H9 (cell line): ENCODE measurements around the gene RBM19. TPM values are rescaled to one million over a fixed set of nuclear protein-coding genes. Genes with fewer than 3 reads are reported as not detected.

Source experiments
- DNase-seq: peaks from one replicate; pipeline ENCODE4 v3.0.0-alpha.2; 2017
- H2AFZ ChIP-seq: one replicate; pipeline ENCODE4 v1.6.1; 2013; ENCODE audit warnings: mild to moderate bottlenecking, low read length, control low read depth, moderate library complexity
- H2AK5ac ChIP-seq: 2 replicates; pipeline ENCODE4 v1.6.1; 2013; ENCODE audit warnings: low read length, control low read depth, mixed read lengths; ENCODE audit not compliant: insufficient read length
- H2BK120ac ChIP-seq: one replicate; pipeline ENCODE4 v1.6.1; 2013; ENCODE audit warnings: low read depth, mild to moderate bottlenecking, low read length, control low read depth, inconsistent platforms; ENCODE audit not compliant: poor library complexity, severe bottlenecking
- H2BK12ac ChIP-seq: 2 replicates; pipeline ENCODE4 v1.6.1; 2013; ENCODE audit warnings: low read length, control low read depth, mixed read lengths, low read depth; ENCODE audit not compliant: insufficient read length
- H2BK15ac ChIP-seq: 2 replicates; pipeline ENCODE4 v1.6.1; 2013; ENCODE audit warnings: low read depth, low read length, control low read depth
- H2BK20ac ChIP-seq: one replicate; pipeline ENCODE4 v1.6.1; 2013; ENCODE audit warnings: low read depth, mild to moderate bottlenecking, low read length, control low read depth, inconsistent platforms; ENCODE audit not compliant: poor library complexity, severe bottlenecking
- H2BK5ac ChIP-seq: 2 replicates; pipeline ENCODE4 v1.6.1; 2013; ENCODE audit warnings: low read length, control low read depth, mixed read lengths; ENCODE audit not compliant: insufficient read length
- H3K14ac ChIP-seq: 2 replicates; pipeline ENCODE4 v1.6.1; 2013; ENCODE audit warnings: low read length, control low read depth; ENCODE audit not compliant: insufficient read depth
- H3K18ac ChIP-seq: 2 replicates; pipeline ENCODE4 v1.6.1; 2013; ENCODE audit warnings: low read depth, mild to moderate bottlenecking, mixed read lengths, low read length, control low read depth; ENCODE audit not compliant: insufficient read length
- H3K23ac ChIP-seq: 2 replicates; pipeline ENCODE4 v1.6.1; 2013; ENCODE audit warnings: low read length, control low read depth, mixed read lengths, low read depth; ENCODE audit not compliant: insufficient read length
- H3K23me2 ChIP-seq: 2 replicates; pipeline ENCODE4 v1.6.1; 2013; ENCODE audit warnings: low read depth, mild to moderate bottlenecking, mixed read lengths, low read length, control low read depth; ENCODE audit not compliant: insufficient read length, poor library complexity, severe bottlenecking
- H3K27ac ChIP-seq: 2 replicates; pipeline ENCODE4 v1.5.1; 2013; ENCODE audit warnings: low read length, control low read depth, mixed read lengths, low read depth; ENCODE audit not compliant: insufficient read length
- H3K27me3 ChIP-seq: 2 replicates; pipeline ENCODE4 v1.6.1; 2013; ENCODE audit warnings: low read length, control low read depth, inconsistent platforms; ENCODE audit not compliant: insufficient read depth
- H3K4ac ChIP-seq: 2 replicates; pipeline ENCODE4 v1.6.1; 2013; ENCODE audit warnings: low read depth, mild to moderate bottlenecking, control low read depth, inconsistent platforms, low read length, moderate library complexity
- H3K4me1 ChIP-seq: 2 replicates; pipeline ENCODE4 v1.6.1; 2013; ENCODE audit warnings: low read length, control low read depth, inconsistent platforms; ENCODE audit not compliant: insufficient read depth
- H3K4me2 ChIP-seq: 2 replicates; pipeline ENCODE4 v1.6.1; 2013; ENCODE audit warnings: low read length, control low read depth, mixed read lengths; ENCODE audit not compliant: insufficient read length, insufficient read depth
- H3K56ac ChIP-seq: 2 replicates; pipeline ENCODE4 v1.6.1; 2013; ENCODE audit warnings: low read depth, mild to moderate bottlenecking, mixed read lengths, low read length, control low read depth; ENCODE audit not compliant: insufficient read length
- H3K79me1 ChIP-seq: 2 replicates; pipeline ENCODE4 v1.6.1; 2013; ENCODE audit warnings: low read depth, mild to moderate bottlenecking, moderate library complexity, low read length, control low read depth, inconsistent platforms; ENCODE audit not compliant: insufficient read depth, poor library complexity, severe bottlenecking
- H3K79me2 ChIP-seq: 2 replicates; pipeline ENCODE4 v1.6.1; 2013; ENCODE audit warnings: low read length, control low read depth, inconsistent platforms; ENCODE audit not compliant: insufficient read depth
- H3K9ac ChIP-seq: 2 replicates; pipeline ENCODE4 v1.6.1; 2013; ENCODE audit warnings: low read length, control low read depth, mixed read lengths; ENCODE audit not compliant: insufficient read length; ENCODE audit errors: extremely low read depth
- H3K9me3 ChIP-seq: one replicate; pipeline ENCODE4 v1.6.1; 2013; ENCODE audit warnings: low read depth, low read length, inconsistent platforms; ENCODE audit not compliant: control insufficient read depth
- H3T11ph ChIP-seq: one replicate; pipeline ENCODE4 v1.6.1; 2013; ENCODE audit warnings: mild to moderate bottlenecking, low read length, control low read depth, inconsistent platforms
- H4K20me1 ChIP-seq: one replicate; pipeline ENCODE4 v1.6.1; 2013; ENCODE audit not compliant: control insufficient read depth, insufficient read length, insufficient read depth
- H4K5ac ChIP-seq: 2 replicates; pipeline ENCODE4 v1.6.1; 2013; ENCODE audit warnings: low read depth, mild to moderate bottlenecking, mixed read lengths, low read length, control low read depth; ENCODE audit not compliant: insufficient read length
- H4K8ac ChIP-seq: replicated peaks from 2 replicates; pipeline ENCODE4 v1.6.1; 2013; ENCODE audit warnings: low read length, control low read depth, mixed read lengths, low read depth; ENCODE audit not compliant: insufficient read length
- H4K91ac ChIP-seq: 2 replicates; pipeline ENCODE4 v1.6.1; 2013; ENCODE audit warnings: low read depth, mild to moderate bottlenecking, moderate library complexity, mixed read lengths, low read length, control low read depth; ENCODE audit not compliant: insufficient read length
- H3K27ac Mint-ChIP-seq, 3 experiments: 2 replicates in 2 of 3; 3 replicates in 1 of 3; pipeline ENCODE4 v1.8.0; 2020 to 2021; ENCODE audit warnings: mixed read lengths in 3 of 3, mild to moderate bottlenecking in 1 of 3, moderate library complexity in 1 of 3
- H3K27me3 Mint-ChIP-seq: 2 replicates; pipeline ENCODE4 v1.8.0; 2021; ENCODE audit warnings: low read depth, mild to moderate bottlenecking, moderate library complexity, mixed read lengths
- H3K36me3 Mint-ChIP-seq, 3 experiments: 2 replicates in 2 of 3; 3 replicates in 1 of 3; pipeline ENCODE4 v1.8.0; 2020 to 2021; ENCODE audit warnings: low read depth in 3 of 3, mixed read lengths in 3 of 3; ENCODE audit not compliant: insufficient read depth in 1 of 3
- H3K4me1 Mint-ChIP-seq, 2 experiments: 2 replicates each; pipeline ENCODE4 v1.8.0; 2020; ENCODE audit warnings: mixed read lengths in 2 of 2
- H3K4me3 Mint-ChIP-seq, 2 experiments: 2 replicates in 1 of 2; 3 replicates in 1 of 2; pipeline ENCODE4 v1.8.0; 2020 to 2021; ENCODE audit warnings: mild to moderate bottlenecking in 2 of 2, mixed read lengths in 2 of 2, moderate library complexity in 1 of 2
- H3K9me3 Mint-ChIP-seq, 2 experiments: 2 replicates in 1 of 2; 3 replicates in 1 of 2; pipeline ENCODE4 v1.8.0; 2020; ENCODE audit warnings: mild to moderate bottlenecking in 2 of 2, mixed read lengths in 2 of 2, moderate library complexity in 1 of 2
- CTCF ChIP-seq: fragments of 200-600 bp; sonication (generic); conservative IDR thresholded peaks from 3 replicates; pipeline ENCODE4 v1.8.0; 2021; ENCODE audit warnings: antibody characterized with exemption, mild to moderate bottlenecking
- WGBS: extraction: QIAGEN DNeasy Blood & Tissue Kit; methylation state at CpG from one replicate; pipeline ENCODE4 v1.1.7; 2013; ENCODE audit warnings: missing lambda C conversion rate, low lambda C conversion rate, mixed read lengths; ENCODE audit not compliant: insufficient read length; ENCODE audit errors: extremely low coverage; 5-methylcytosine and 5-hydroxymethylcytosine counted together
- total RNA-seq: library from RNA; stranded (reverse); gene quantifications from 2 replicates; pipeline ENCODE4 v1.2.1, GENCODE V29; 2021

Gene RBM19
- total RNA-seq, 1 experiment from 2014 or later, result 32.2 TPM

- no peak overlapping the region for H3K23ac ChIP-seq
- peaks cover 4 to 8% of the 10 kb centered on the region in 2 experiments for H3K4me1 Mint-ChIP-seq
- no peaks in the 10 kb centered on the region for H4K20me1 ChIP-seq
- H2BK15ac ChIP-seq, result no peak overlapping the region
- H3K27me3 ChIP-seq, result no peaks in the 10 kb centered on the region
- H3K79me1 ChIP-seq, result no peaks in the 10 kb centered on the region
- no peak overlapping the region for H2AK5ac ChIP-seq
- no peak overlapping the region for H4K91ac ChIP-seq
- H2BK12ac ChIP-seq, result no peak overlapping the region
- H3K36me3 Mint-ChIP-seq, result peaks cover 2 to 30% (median 15%) of the 10 kb centered on the region in 3 experiments; a peak in 5 of 7 replicates
- no peak for TF ChIP-seq CTCF
- no peak overlapping the region for H4K5ac ChIP-seq
- H4K8ac ChIP-seq, result no peak overlapping the region
- no peaks in the 10 kb centered on the region for H3K4me1 ChIP-seq
- H3K18ac ChIP-seq, result no peak overlapping the region
- no peak overlapping the region for H2BK20ac ChIP-seq
- no peak overlapping the region for H2BK5ac ChIP-seq
- H3K9me3 Mint-ChIP-seq, result no peaks in the 10 kb centered on the region
- H3K9ac ChIP-seq, result no peak overlapping the region
- no peak overlapping the region for H2BK120ac ChIP-seq
- H3K9me3 ChIP-seq, result no peaks in the 10 kb centered on the region
- no peak for DNase-seq
- no peak overlapping the region for H3K14ac ChIP-seq
- no peak overlapping the region for H3K4me2 ChIP-seq
- WGBS, result no CpG with 5 or more reads among the region's 4 CpGs
- H3T11ph ChIP-seq, result no peak overlapping the region
- no peak overlapping the region for H3K27ac ChIP-seq
- no peaks in the 10 kb centered on the region for H3K23me2 ChIP-seq
- no peak overlapping the region for H3K27ac Mint-ChIP-seq
- H3K79me2 ChIP-seq, result no peaks in the 10 kb centered on the region
- H2AFZ ChIP-seq, result no peak overlapping the region
- H3K56ac ChIP-seq, result no peak overlapping the region
- no peaks in the 10 kb centered on the region for H3K27me3 Mint-ChIP-seq
- no peak overlapping the region for H3K4ac ChIP-seq
- H3K4me3 Mint-ChIP-seq, result no peak overlapping the region
Measured at GRCh38 chr12:113905829-113906228, 60.3 kb downstream of the RBM19 start.
